Measurements from ENCODE around the gene SLC40A1. TPM values are rescaled to one million over a fixed set of nuclear protein-coding genes. Genes with fewer than 3 reads are reported as not detected.

SLC40A1 gene
- total RNA-seq, 1 experiment from 2014 or later = not detected

GRCh38 chr2:189556526-189556925, 24.1 kb downstream of the SLC40A1 start:
- H4K5ac ChIP-seq (ENCODE audit: insufficient read length, low read depth, low read length) = no peak overlapping the region
- H4K20me1 ChIP-seq (ENCODE audit: control insufficient read depth, insufficient read depth, insufficient read length) = no peaks in the 10 kb centered on the region
- H2BK15ac ChIP-seq (ENCODE audit: low read depth, low read length) = no peak overlapping the region
- H3K27ac Mint-ChIP-seq = no peak overlapping the region; a peak in 1 of 7 replicates
- H4K8ac ChIP-seq (replicated peaks; ENCODE audit: insufficient read length, low read depth, low read length) = no peak overlapping the region
- H2BK120ac ChIP-seq (ENCODE audit: low read depth, low read length, poor library complexity, severe bottlenecking) = no peak overlapping the region
- H2BK20ac ChIP-seq (ENCODE audit: low read depth, low read length, poor library complexity, severe bottlenecking) = no peak overlapping the region
- H3K23me2 ChIP-seq (ENCODE audit: insufficient read length, low read depth, low read length, poor library complexity, severe bottlenecking) = no peaks in the 10 kb centered on the region
- H3K9me3 Mint-ChIP-seq = no peaks in the 10 kb centered on the region
- no CpG with 5 or more reads among the region's 7 CpGs for WGBS (ENCODE audit: extremely low coverage, insufficient read length, low lambda C conversion rate)
- H2AFZ ChIP-seq (ENCODE audit: low read length) = no peak overlapping the region
- H3K27ac ChIP-seq (ENCODE audit: insufficient read length, low read depth, low read length) = no peak overlapping the region
- no peak overlapping the region for H3K14ac ChIP-seq (ENCODE audit: insufficient read depth, low read length)
- no peak for DNase-seq
- H3K18ac ChIP-seq (ENCODE audit: insufficient read length, low read depth, low read length) = no peak overlapping the region
- H3K4me2 ChIP-seq (ENCODE audit: insufficient read depth, insufficient read length, low read length) = no peak overlapping the region
- no peak overlapping the region for H2BK12ac ChIP-seq (ENCODE audit: insufficient read length, low read depth, low read length)
- no peaks in the 10 kb centered on the region for H3K27me3 ChIP-seq (ENCODE audit: insufficient read depth, low read length)
- H3K4me1 Mint-ChIP-seq = peaks cover 6 to 11% of the 10 kb centered on the region in 2 experiments
- H3K79me1 ChIP-seq (ENCODE audit: insufficient read depth, low read depth, low read length, poor library complexity, severe bottlenecking) = no peaks in the 10 kb centered on the region
- no peak overlapping the region for H2AK5ac ChIP-seq (ENCODE audit: insufficient read length, low read length)
- H4K91ac ChIP-seq (ENCODE audit: insufficient read length, low read depth, low read length) = no peak overlapping the region
- H3K27me3 Mint-ChIP-seq (ENCODE audit: low read depth) = no peaks in the 10 kb centered on the region; the same call in 1 of the 2 replicates
- H3K9me3 ChIP-seq (ENCODE audit: control insufficient read depth, low read depth, low read length) = no peaks in the 10 kb centered on the region
- H3K4me1 ChIP-seq (ENCODE audit: insufficient read depth, low read length) = no peaks in the 10 kb centered on the region
- no peak overlapping the region for H3K56ac ChIP-seq (ENCODE audit: insufficient read length, low read depth, low read length)
- no peak overlapping the region for H3K4me3 Mint-ChIP-seq
- no peaks in the 10 kb centered on the region for H3K36me3 Mint-ChIP-seq (ENCODE audit: insufficient read depth in 1 of 3, low read depth in 3 of 3)
- no peak overlapping the region for H3K23ac ChIP-seq (ENCODE audit: insufficient read length, low read depth, low read length)
- H3K4ac ChIP-seq (ENCODE audit: low read depth, low read length) = no peak overlapping the region
- H3T11ph ChIP-seq (ENCODE audit: low read length) = no peak overlapping the region
- no peak for TF ChIP-seq CTCF (conservative IDR thresholded peaks at IDR 0.05)
- no peaks in the 10 kb centered on the region for H3K79me2 ChIP-seq (ENCODE audit: insufficient read depth, low read length)
- no peak overlapping the region for H2BK5ac ChIP-seq (ENCODE audit: insufficient read length, low read length)
- H3K9ac ChIP-seq (ENCODE audit: extremely low read depth, insufficient read length, low read length) = no peak overlapping the region
